SK-N-SH (cell line): ENCODE results near the gene SMKR1. TPM values are rescaled to one million over a fixed set of nuclear protein-coding genes. Genes with fewer than 3 reads are reported as not detected.

Experiments used
- CTCF ChIA-PET: fragments of 300-600, 350-600 bp; formaldehyde crosslinking; extraction: SDS; loops from one replicate; lab custom pipeline; 2021; lab: Yijun Ruan, JAX
- POLR2A ChIA-PET: fragments of 350-600 bp; sonication (Branson Sonifier 250); formaldehyde crosslinking; extraction: SDS; loops from one replicate; lab custom pipeline; 2020; ENCODE audit warnings: antibody characterized with exemption, inconsistent platforms; lab: Yijun Ruan, JAX
- DNase-seq: peaks from one replicate; pipeline ENCODE4 v3.0.0; 2012
- H2AFZ ChIP-seq: fragments of 200-600 bp; sonication (generic); 2 replicates; pipeline ENCODE4 v1.8.1; 2016; ENCODE audit warnings: antibody characterized with exemption, mild to moderate bottlenecking, low read depth
- H3F3A ChIP-seq: fragments of 200-600 bp; sonication (generic); replicated peaks from 2 replicates; pipeline ENCODE3; 2016; ENCODE audit warnings: antibody characterized with exemption, mild to moderate bottlenecking; ENCODE audit not compliant: insufficient read depth
- H3K27ac ChIP-seq, 2 experiments: fragments of 200-500 bp in 1 of 2; fragments of 200-600 bp in 1 of 2; sonication (Bioruptor generic) in 1 of 2; sonication (generic), shearing (Covaris generic) in 1 of 2; 2 replicates each; pipeline versions ENCODE4 v1.5.1 to v1.6.1; 2014 to 2016; ENCODE audit warnings: low read depth in 2 of 2, inconsistent platforms in 1 of 2, low read length in 1 of 2, mild to moderate bottlenecking in 1 of 2, mixed read lengths in 1 of 2
- H3K27me3 ChIP-seq: fragments of 200-600 bp; sonication (generic), shearing (Covaris generic); 2 replicates; pipeline ENCODE4 v1.6.1; 2016; ENCODE audit warnings: mixed run types; ENCODE audit not compliant: insufficient read depth
- H3K36me3 ChIP-seq, 2 experiments: fragments of 200-500 bp in 1 of 2; fragments of 200-600 bp in 1 of 2; sonication (Bioruptor generic) in 1 of 2; sonication (generic) in 1 of 2; replicated peaks in 1 of 2; 2 replicates each; pipeline versions ENCODE3 to v1.5.1; 2014 to 2016; ENCODE audit warnings: low read length in 1 of 2, mild to moderate bottlenecking in 1 of 2; ENCODE audit not compliant: insufficient read depth in 2 of 2, control insufficient read depth in 1 of 2
- H3K4me1 ChIP-seq, 2 experiments: fragments of 200-500 bp in 1 of 2; fragments of 200-600 bp in 1 of 2; sonication (Bioruptor generic) in 1 of 2; sonication (generic), shearing (Covaris generic) in 1 of 2; 2 replicates each; pipeline versions ENCODE4 v1.5.1 to v1.6.1; 2014 to 2016; ENCODE audit warnings: low read depth in 1 of 2, low read length in 1 of 2, mixed run types in 1 of 2; ENCODE audit not compliant: insufficient read depth in 2 of 2, control insufficient read depth in 1 of 2
- H3K4me2 ChIP-seq: fragments of 200-600 bp; sonication (generic), shearing (Covaris generic); 2 replicates; pipeline ENCODE4 v1.6.1; 2017; ENCODE audit warnings: mixed run types
- H3K4me3 ChIP-seq, 2 experiments: fragments of 200-500 bp in 1 of 2; fragments of 200-600 bp in 1 of 2; sonication (Bioruptor generic) in 1 of 2; sonication (generic), shearing (Covaris generic) in 1 of 2; 2 replicates each; pipeline versions ENCODE4 v1.5.1 to v1.8.1; 2014 to 2016; ENCODE audit warnings: low read depth in 2 of 2, inconsistent platforms in 1 of 2, low read length in 1 of 2, mild to moderate bottlenecking in 1 of 2, mixed read lengths in 1 of 2, moderate library complexity in 1 of 2
- H3K79me2 ChIP-seq: fragments of 200-600 bp; sonication (generic); 2 replicates; pipeline ENCODE4 v1.8.1; 2017; ENCODE audit warnings: mild to moderate bottlenecking; ENCODE audit not compliant: insufficient read depth
- H3K9ac ChIP-seq: fragments of 200-600 bp; sonication (generic); 2 replicates; pipeline ENCODE4 v1.6.1; 2017; ENCODE audit warnings: mixed run types
- H3K9me2 ChIP-seq: fragments of 200-600 bp; sonication (generic); 2 replicates; pipeline ENCODE4 v1.6.1; 2017; ENCODE audit warnings: mixed run types
- H3K9me3 ChIP-seq: fragments of 200-600 bp; sonication (generic); 2 replicates; pipeline ENCODE4 v1.6.1; 2017; ENCODE audit warnings: mixed run types, mild to moderate bottlenecking, moderate library complexity
- H4K20me1 ChIP-seq: fragments of 200-600 bp; sonication (generic); 2 replicates; pipeline ENCODE4 v1.6.1; 2017; ENCODE audit warnings: mild to moderate bottlenecking, mixed run types; ENCODE audit not compliant: insufficient read depth
- CHD2 ChIP-seq: fragments of 150-350 bp; IDR thresholded peaks from 2 replicates; pipeline ENCODE4 v1.6.1; 2018; ENCODE audit warnings: low read length; ENCODE audit not compliant: partially characterized antibody
- ELF1 ChIP-seq: IDR thresholded peaks from 2 replicates; pipeline ENCODE4 v1.4.0; 2012
- EZH2phosphoT487 ChIP-seq: fragments of 200-600 bp; sonication (generic); IDR thresholded peaks from 2 replicates; pipeline ENCODE4 v1.6.1; 2017; ENCODE audit warnings: low read depth, mixed run types, mild to moderate bottlenecking, antibody characterized with exemption, moderate library complexity, borderline replicate concordance
- FOSL2 ChIP-seq: IDR thresholded peaks from 2 replicates; pipeline ENCODE4 v1.4.0; 2012; ENCODE audit warnings: low read depth, mild to moderate bottlenecking, moderate library complexity, borderline replicate concordance
- FOXJ3 ChIP-seq: sonication (generic); formaldehyde crosslinking; IDR thresholded peaks from 2 replicates; pipeline ENCODE4 v1.5.1; 2020; ENCODE audit warnings: mild to moderate bottlenecking, missing genetic modification reagents
- JUND ChIP-seq: IDR thresholded peaks from 2 replicates; pipeline ENCODE4 v1.4.0; 2012
- MEF2A ChIP-seq: IDR thresholded peaks from 2 replicates; pipeline ENCODE4 v1.4.0; 2012; ENCODE audit warnings: low read depth, borderline replicate concordance
- NFIC ChIP-seq: IDR thresholded peaks from 2 replicates; pipeline ENCODE4 v1.4.0; 2012; ENCODE audit warnings: borderline replicate concordance
- RCOR1 ChIP-seq: fragments of 150-350 bp; IDR thresholded peaks from 2 replicates; pipeline ENCODE4 v1.6.1; 2017; ENCODE audit warnings: antibody characterized with exemption, low read length
- RFX5 ChIP-seq: IDR thresholded peaks from 2 replicates; pipeline ENCODE4 v1.6.1; 2012; ENCODE audit warnings: mild to moderate bottlenecking, improper control_type of control experiment, low read length
- RXRA ChIP-seq: IDR thresholded peaks from 2 replicates; pipeline ENCODE4 v1.4.0; 2012; ENCODE audit warnings: low read depth, mild to moderate bottlenecking, borderline replicate concordance
- SIN3A ChIP-seq: IDR thresholded peaks from 2 replicates; pipeline ENCODE4 v1.6.1; 2012; ENCODE audit warnings: low read depth, mild to moderate bottlenecking, low read length, moderate library complexity, borderline replicate concordance
- SMC3 ChIP-seq: IDR thresholded peaks from 2 replicates; pipeline ENCODE4 v1.6.1; 2012; ENCODE audit warnings: low read depth, low read length, improper control_type of control experiment
- TAF1 ChIP-seq: IDR thresholded peaks from 2 replicates; pipeline ENCODE4 v1.6.1; 2012; ENCODE audit warnings: low read depth, mild to moderate bottlenecking, low read length, moderate library complexity, borderline replicate concordance
- TEAD4 ChIP-seq: IDR thresholded peaks from 2 replicates; pipeline ENCODE4 v1.4.0; 2012; ENCODE audit warnings: mild to moderate bottlenecking, borderline replicate concordance; ENCODE audit not compliant: insufficient read depth
- WGBS: methylation state at CpG from one replicate; pipeline ENCODE4 v1.1.6; 2017; ENCODE audit warnings: low lambda C conversion rate; 5-methylcytosine and 5-hydroxymethylcytosine counted together
- polyA plus RNA-seq, 3 experiments: library from polyadenylated mRNA; depleted of rRNA; stranded (reverse); fragments of >200 nt; gene quantifications; 2 replicates each; pipeline ENCODE4 v1.2.3, GENCODE V29; 2012
- TF ChIP-seq, protein P1 (sequence below): fragments of 150-350 bp; IDR thresholded peaks from 2 replicates; pipeline ENCODE4 v1.6.1; 2017; ENCODE audit warnings: antibody characterized with exemption, low read length, low read depth, borderline replicate concordance
- TF ChIP-seq, protein P2 (sequence below): fragments of 150-350 bp; IDR thresholded peaks from 2 replicates; pipeline ENCODE4 v1.6.1; 2016; ENCODE audit warnings: mild to moderate bottlenecking, low read depth, low read length
- TF ChIP-seq, protein P3 (sequence below): IDR thresholded peaks from 2 replicates; pipeline ENCODE4 v1.6.1; 2012; ENCODE audit warnings: mild to moderate bottlenecking, low read depth, low read length, moderate library complexity
- TF ChIP-seq, protein P4 (sequence below): IDR thresholded peaks from 2 replicates; pipeline ENCODE4 v1.4.0; 2012; ENCODE audit warnings: low read depth, borderline replicate concordance

SMKR1 gene
- polyA plus RNA-seq, 1 of the 3 experiments (the other 2 are of a cell fraction), result 8.1 TPM

DNA sequence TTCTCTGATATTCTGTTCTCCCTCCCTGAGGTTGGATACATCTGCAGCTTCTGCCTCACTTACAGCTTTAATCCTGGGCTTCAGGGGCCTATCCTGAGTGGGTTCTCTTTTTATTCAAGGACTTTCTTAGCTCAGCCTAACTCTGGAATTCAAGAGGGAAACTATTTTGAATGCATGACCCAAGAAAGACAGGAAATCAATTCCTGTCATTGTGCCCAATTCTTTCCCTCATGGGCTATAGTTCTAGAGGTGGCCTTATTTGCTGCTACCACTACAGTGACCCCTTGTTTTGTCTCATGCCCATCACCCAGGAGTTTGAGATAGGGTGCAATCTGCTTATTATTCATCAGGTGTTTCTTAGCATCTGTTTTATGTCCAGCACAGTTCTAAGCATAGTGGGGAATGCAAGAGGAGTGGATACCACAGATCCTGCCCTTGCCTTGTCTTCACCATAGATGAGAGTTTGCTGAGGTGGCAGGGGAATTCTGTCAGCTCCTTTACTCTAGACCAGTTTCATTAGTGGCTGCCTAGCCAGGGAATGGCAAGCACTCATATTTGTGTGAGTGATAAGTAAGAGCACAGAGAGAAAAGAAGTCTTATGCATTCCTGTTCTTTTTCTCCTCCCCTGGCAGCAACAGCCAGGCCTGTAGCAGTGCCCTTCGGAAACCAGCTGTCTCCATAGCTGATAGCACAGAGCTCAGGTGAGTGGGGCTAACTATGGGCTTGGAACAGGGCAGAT, 48.7 kb upstream of the SMKR1 start:
- H3K27me3 ChIP-seq, result no peaks in the 10 kb centered on the region
- H3K27ac ChIP-seq, result no peak overlapping the region
- 100% methylated on average over 1 of the region's 1 CpG for WGBS
- no peaks in the 10 kb centered on the region for H4K20me1 ChIP-seq
- no peaks in the 10 kb centered on the region for H3K9me2 ChIP-seq
- H3K9ac ChIP-seq, result no peak overlapping the region
- ChIA-PET POLR2A (interaction anchor here (1.1 kb wide), 1 partner anchor 28 kb away, joined by 3 read pairs; no protein-coding TSS in a partner anchor), CTCF (interaction anchor here (0.7 to 2.6 kb wide), 5 partner anchors 22 to 235 kb away, joined by 3 to 7 read pairs (median 5); no protein-coding TSS in a partner anchor)
- no peak overlapping the region for H3K4me2 ChIP-seq
- H3K79me2 ChIP-seq, result no peaks in the 10 kb centered on the region
- H3F3A ChIP-seq, result no peaks in the 10 kb centered on the region
- H3K9me3 ChIP-seq, result 0 out of 2 replicates have a peak, but pooled peaks cover under 1% of the 10 kb centered on the region
- TF ChIP-seq CHD2, result no peak
- TF ChIP-seq JUND, result no peak
- TF ChIP-seq FOSL2, result no peak
- TF ChIP-seq, protein P1, sequence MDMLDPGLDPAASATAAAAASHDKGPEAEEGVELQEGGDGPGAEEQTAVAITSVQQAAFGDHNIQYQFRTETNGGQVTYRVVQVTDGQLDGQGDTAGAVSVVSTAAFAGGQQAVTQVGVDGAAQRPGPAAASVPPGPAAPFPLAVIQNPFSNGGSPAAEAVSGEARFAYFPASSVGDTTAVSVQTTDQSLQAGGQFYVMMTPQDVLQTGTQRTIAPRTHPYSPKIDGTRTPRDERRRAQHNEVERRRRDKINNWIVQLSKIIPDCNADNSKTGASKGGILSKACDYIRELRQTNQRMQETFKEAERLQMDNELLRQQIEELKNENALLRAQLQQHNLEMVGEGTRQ, result no peak
- no peak for TF ChIP-seq SMC3
- TF ChIP-seq MEF2A, result no peak
- TF ChIP-seq TEAD4, result no peak
- no peak for TF ChIP-seq SIN3A
- TF ChIP-seq, all 33 proteins: peak for 0
- Histone ChIP-seq H3K4me3 (no peak overlapping the region), H2AFZ (no peak overlapping the region), H3K4me1 (no peaks in the 10 kb centered on the region), H3K36me3 (peaks cover 12 to 18% of the 10 kb centered on the region in 2 experiments)
- no peak for DNase-seq

DNA sequence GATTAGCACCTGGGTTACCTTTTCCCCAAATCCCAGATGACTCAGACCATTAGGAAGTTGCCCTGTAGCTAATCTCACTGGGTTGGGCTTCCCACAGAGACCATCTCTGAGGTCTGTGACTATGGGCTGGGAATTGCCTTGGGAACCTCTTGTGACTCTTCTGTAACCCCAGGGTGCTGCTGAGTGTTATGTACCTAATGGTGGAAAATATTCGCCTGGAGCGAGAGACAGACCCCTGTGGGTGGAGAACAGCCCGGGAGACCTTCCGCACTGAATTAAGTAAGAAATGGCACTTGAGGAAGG, 48.1 kb upstream of the SMKR1 start:
- H3K4me2 ChIP-seq, result no peak overlapping the region
- H3K4me3 ChIP-seq, result no peak overlapping the region
- CTCF ChIA-PET, result interaction anchor here (1.0 to 2.6 kb wide), 4 partner anchors 23 to 236 kb away, joined by 3 to 7 read pairs (median 4); no protein-coding TSS in a partner anchor
- H2AFZ ChIP-seq, result no peak overlapping the region
- H3F3A ChIP-seq, result no peaks in the 10 kb centered on the region
- H3K9me2 ChIP-seq, result no peaks in the 10 kb centered on the region
- no peaks in the 10 kb centered on the region for H4K20me1 ChIP-seq
- H3K27me3 ChIP-seq, result no peaks in the 10 kb centered on the region
- no peak for DNase-seq
- H3K79me2 ChIP-seq, result no peaks in the 10 kb centered on the region
- no peak overlapping the region for H3K9ac ChIP-seq
- WGBS, result 95% methylated on average over 4 of the region's 4 CpGs
- H3K27ac ChIP-seq, result no peak overlapping the region
- H3K9me3 ChIP-seq, result no peaks in the 10 kb centered on the region
- H3K36me3 ChIP-seq, result peaks cover 7 to 18% of the 10 kb centered on the region in 2 experiments
- no peaks in the 10 kb centered on the region for H3K4me1 ChIP-seq
- POLR2A ChIA-PET, result interaction anchor here (1.1 kb wide), 1 partner anchor 28 kb away, joined by 3 read pairs; no protein-coding TSS in a partner anchor
- TF ChIP-seq, protein P2, sequence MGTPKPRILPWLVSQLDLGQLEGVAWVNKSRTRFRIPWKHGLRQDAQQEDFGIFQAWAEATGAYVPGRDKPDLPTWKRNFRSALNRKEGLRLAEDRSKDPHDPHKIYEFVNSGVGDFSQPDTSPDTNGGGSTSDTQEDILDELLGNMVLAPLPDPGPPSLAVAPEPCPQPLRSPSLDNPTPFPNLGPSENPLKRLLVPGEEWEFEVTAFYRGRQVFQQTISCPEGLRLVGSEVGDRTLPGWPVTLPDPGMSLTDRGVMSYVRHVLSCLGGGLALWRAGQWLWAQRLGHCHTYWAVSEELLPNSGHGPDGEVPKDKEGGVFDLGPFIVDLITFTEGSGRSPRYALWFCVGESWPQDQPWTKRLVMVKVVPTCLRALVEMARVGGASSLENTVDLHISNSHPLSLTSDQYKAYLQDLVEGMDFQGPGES, result no peak
- no peak for TF ChIP-seq RXRA
- TF ChIP-seq, protein P3, sequence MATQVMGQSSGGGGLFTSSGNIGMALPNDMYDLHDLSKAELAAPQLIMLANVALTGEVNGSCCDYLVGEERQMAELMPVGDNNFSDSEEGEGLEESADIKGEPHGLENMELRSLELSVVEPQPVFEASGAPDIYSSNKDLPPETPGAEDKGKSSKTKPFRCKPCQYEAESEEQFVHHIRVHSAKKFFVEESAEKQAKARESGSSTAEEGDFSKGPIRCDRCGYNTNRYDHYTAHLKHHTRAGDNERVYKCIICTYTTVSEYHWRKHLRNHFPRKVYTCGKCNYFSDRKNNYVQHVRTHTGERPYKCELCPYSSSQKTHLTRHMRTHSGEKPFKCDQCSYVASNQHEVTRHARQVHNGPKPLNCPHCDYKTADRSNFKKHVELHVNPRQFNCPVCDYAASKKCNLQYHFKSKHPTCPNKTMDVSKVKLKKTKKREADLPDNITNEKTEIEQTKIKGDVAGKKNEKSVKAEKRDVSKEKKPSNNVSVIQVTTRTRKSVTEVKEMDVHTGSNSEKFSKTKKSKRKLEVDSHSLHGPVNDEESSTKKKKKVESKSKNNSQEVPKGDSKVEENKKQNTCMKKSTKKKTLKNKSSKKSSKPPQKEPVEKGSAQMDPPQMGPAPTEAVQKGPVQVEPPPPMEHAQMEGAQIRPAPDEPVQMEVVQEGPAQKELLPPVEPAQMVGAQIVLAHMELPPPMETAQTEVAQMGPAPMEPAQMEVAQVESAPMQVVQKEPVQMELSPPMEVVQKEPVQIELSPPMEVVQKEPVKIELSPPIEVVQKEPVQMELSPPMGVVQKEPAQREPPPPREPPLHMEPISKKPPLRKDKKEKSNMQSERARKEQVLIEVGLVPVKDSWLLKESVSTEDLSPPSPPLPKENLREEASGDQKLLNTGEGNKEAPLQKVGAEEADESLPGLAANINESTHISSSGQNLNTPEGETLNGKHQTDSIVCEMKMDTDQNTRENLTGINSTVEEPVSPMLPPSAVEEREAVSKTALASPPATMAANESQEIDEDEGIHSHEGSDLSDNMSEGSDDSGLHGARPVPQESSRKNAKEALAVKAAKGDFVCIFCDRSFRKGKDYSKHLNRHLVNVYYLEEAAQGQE, result no peak
- TF ChIP-seq ELF1, result no peak
- no peak for TF ChIP-seq NFIC
- no peak for TF ChIP-seq RFX5
- no peak for TF ChIP-seq TAF1
- no peak for TF ChIP-seq JUND
- no peak for TF ChIP-seq EZH2phosphoT487
- TF ChIP-seq MEF2A, result no peak
- no peak for TF ChIP-seq RCOR1
- no peak for TF ChIP-seq FOXJ3
- TF ChIP-seq, protein P4, sequence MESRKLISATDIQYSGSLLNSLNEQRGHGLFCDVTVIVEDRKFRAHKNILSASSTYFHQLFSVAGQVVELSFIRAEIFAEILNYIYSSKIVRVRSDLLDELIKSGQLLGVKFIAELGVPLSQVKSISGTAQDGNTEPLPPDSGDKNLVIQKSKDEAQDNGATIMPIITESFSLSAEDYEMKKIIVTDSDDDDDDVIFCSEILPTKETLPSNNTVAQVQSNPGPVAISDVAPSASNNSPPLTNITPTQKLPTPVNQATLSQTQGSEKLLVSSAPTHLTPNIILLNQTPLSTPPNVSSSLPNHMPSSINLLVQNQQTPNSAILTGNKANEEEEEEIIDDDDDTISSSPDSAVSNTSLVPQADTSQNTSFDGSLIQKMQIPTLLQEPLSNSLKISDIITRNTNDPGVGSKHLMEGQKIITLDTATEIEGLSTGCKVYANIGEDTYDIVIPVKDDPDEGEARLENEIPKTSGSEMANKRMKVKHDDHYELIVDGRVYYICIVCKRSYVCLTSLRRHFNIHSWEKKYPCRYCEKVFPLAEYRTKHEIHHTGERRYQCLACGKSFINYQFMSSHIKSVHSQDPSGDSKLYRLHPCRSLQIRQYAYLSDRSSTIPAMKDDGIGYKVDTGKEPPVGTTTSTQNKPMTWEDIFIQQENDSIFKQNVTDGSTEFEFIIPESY, result no peak
